K562 (cell line): ENCODE data around the gene NEK3.

ENCODE experiments used
- BHLHE40 ChIP-seq: IDR thresholded peaks from 2 replicates; pipeline ENCODE4 v1.6.1; 2011; ENCODE audit warnings: low read length, improper control_type of control experiment
- EP300 ChIP-seq: IDR thresholded peaks from 2 replicates; pipeline ENCODE4 v1.6.1; 2012; ENCODE audit warnings: low read length, improper control_type of control experiment
- JUN ChIP-seq, 2 experiments: sonication (generic) in 1 of 2; formaldehyde crosslinking in 1 of 2; IDR thresholded peaks; 2 replicates each; pipeline versions ENCODE4 v1.6.1 to v1.8.0; 2012 to 2022; ENCODE audit warnings: borderline replicate concordance in 2 of 2, mild to moderate bottlenecking in 2 of 2, improper control_type of control experiment in 1 of 2, low read depth in 1 of 2, low read length in 1 of 2, missing genetic modification reagents in 1 of 2
- KLF1 ChIP-seq: fragments of 450-650 bp; IDR thresholded peaks from 2 replicates; pipeline ENCODE4 v1.6.1; 2016; ENCODE audit warnings: missing genetic modification characterization, missing compliant biosample characterization
- NR3C1 ChIP-seq: sonication (generic); formaldehyde crosslinking; IDR thresholded peaks from 2 replicates; pipeline ENCODE4 v1.8.1; 2022; ENCODE audit warnings: missing genetic modification reagents
- PHB2 ChIP-seq: fragments of 450-650 bp; IDR thresholded peaks from 2 replicates; pipeline ENCODE4 v1.6.1; 2017; ENCODE audit warnings: low read depth
- RHOXF2B ChIP-seq: fragments of 250-450 bp; sonication (Bioruptor Pico); conservative IDR thresholded peaks from 2 replicates; pipeline ENCODE4 v1.5.1; 2021
- SMC3 ChIP-seq: conservative IDR thresholded peaks from 2 replicates; pipeline ENCODE4 v1.6.1; 2011; ENCODE audit warnings: low read depth, low read length, improper control_type of control experiment; ENCODE audit not compliant: insufficient read depth
- SP1 ChIP-seq: sonication (generic); formaldehyde crosslinking; IDR thresholded peaks from 2 replicates; pipeline ENCODE4 v1.8.1; 2022; ENCODE audit warnings: mild to moderate bottlenecking, missing genetic modification reagents
- ZNF274 ChIP-seq: IDR thresholded peaks from 2 replicates; pipeline ENCODE4 v1.6.1; 2011; ENCODE audit warnings: low read depth, mild to moderate bottlenecking, low read length, moderate library complexity, borderline replicate concordance
- TF ChIP-seq, protein P1 (sequence below): IDR thresholded peaks from 2 replicates; pipeline ENCODE4 v1.6.1; 2016; ENCODE audit warnings: missing genetic modification characterization, missing compliant biosample characterization

DNA sequence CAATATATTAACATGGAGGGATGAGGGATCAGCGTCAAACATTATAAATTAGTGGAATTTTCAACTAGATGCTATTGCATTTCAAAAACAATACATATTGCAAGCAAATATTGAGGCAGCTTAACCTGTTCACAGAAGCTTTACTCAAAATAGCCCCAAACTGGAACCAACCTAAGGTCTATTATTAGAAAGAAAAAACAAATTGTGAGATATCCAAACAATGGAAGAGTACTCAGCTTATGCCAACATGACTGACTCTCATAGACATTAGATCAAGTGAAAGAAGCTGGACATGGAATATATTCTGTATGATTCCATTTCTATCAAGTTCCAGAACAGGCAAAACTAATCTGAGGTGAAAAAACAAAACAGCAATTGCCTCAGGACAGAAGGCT lies 27.6 kb upstream of the NEK3 start:
- no peak for TF ChIP-seq BHLHE40
- TF ChIP-seq SMC3: no peak
- no peak for TF ChIP-seq EP300
- TF ChIP-seq KLF1: no peak
- TF ChIP-seq ZNF274: no peak
- no peak for TF ChIP-seq SP1 (CRISPR knock-in tag)
- TF ChIP-seq, protein P1, sequence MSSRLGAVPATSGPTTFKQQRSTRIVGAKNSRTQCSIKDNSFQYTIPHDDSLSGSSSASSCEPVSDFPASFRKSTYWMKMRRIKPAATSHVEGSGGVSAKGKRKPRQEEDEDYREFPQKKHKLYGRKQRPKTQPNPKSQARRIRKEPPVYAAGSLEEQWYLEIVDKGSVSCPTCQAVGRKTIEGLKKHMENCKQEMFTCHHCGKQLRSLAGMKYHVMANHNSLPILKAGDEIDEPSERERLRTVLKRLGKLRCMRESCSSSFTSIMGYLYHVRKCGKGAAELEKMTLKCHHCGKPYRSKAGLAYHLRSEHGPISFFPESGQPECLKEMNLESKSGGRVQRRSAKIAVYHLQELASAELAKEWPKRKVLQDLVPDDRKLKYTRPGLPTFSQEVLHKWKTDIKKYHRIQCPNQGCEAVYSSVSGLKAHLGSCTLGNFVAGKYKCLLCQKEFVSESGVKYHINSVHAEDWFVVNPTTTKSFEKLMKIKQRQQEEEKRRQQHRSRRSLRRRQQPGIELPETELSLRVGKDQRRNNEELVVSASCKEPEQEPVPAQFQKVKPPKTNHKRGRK (tag): no peak
- no peak for TF ChIP-seq RHOXF2B (CRISPR knock-in tag)
- no peak for TF ChIP-seq PHB2
- TF ChIP-seq JUN (IDR thresholded peaks at IDR 0.05; ENCODE audit: borderline replicate concordance, low read depth, low read length): no peak
- TF ChIP-seq JUN (CRISPR knock-in tag; IDR thresholded peaks at IDR 0.05; ENCODE audit: borderline replicate concordance): no peak
- TF ChIP-seq NR3C1 (CRISPR knock-in tag): no peak
